ENCODE measurements around the gene TTLL5.
"Not testable (repeated sequence)": the region's sequence is repeated elsewhere in the genome, so short reads cannot be mapped to it uniquely, and the experiment has no call there.

The TTLL5 gene

GRCh38 chr14:75650253-75651058, 10.6 kb upstream of the TTLL5 start:
- no peak for DNase-seq

GRCh38 chr14:75653563-75653962, 7.5 kb upstream of the TTLL5 start:
- no peak for DNase-seq

GRCh38 chr14:75654127-75654732, 6.8 kb upstream of the TTLL5 start:
- DNase-seq, result peak; percentile 87

GRCh38 chr14:75655235-75655634, 5.8 kb upstream of the TTLL5 start:
- DNase-seq, result no peak

- no peak for DNase-seq
These were observed 3.7 kb upstream of the TTLL5 start for GRCh38 chr14:75657331-75657730.

- no peak for DNase-seq
These were observed 2.1 kb upstream of the TTLL5 start for GRCh38 chr14:75658957-75659356.

GRCh38 chr14:75660238-75660629, 812 bp upstream of the TTLL5 start:
- no peak for DNase-seq

- DNase-seq, result no peak
These were observed 411 bp downstream of the TTLL5 start for GRCh38 chr14:75661499-75661814.

GRCh38 chr14:75662966-75663365, 1.9 kb downstream of the TTLL5 start:
- no peak for DNase-seq

GRCh38 chr14:75667099-75667765, 6.2 kb downstream of the TTLL5 start:
- DNase-seq, result no peak

- no peak for DNase-seq
These were observed 11.7 kb downstream of the TTLL5 start for GRCh38 chr14:75672605-75673192.

GRCh38 chr14:75673345-75674035, 12.4 kb downstream of the TTLL5 start:
- DNase-seq, result no peak

GRCh38 chr14:75675265-75675960, 14.4 kb downstream of the TTLL5 start:
- no peak for DNase-seq

- no peak for DNase-seq
These were observed 24.9 kb downstream of the TTLL5 start for GRCh38 chr14:75685910-75686309.

GRCh38 chr14:75689012-75689411, 28.0 kb downstream of the TTLL5 start:
- no peak for DNase-seq

GRCh38 chr14:75690010-75690409, 29.0 kb downstream of the TTLL5 start:
- no peak for DNase-seq

- DNase-seq, result not testable (repeated sequence)
These were observed 34.0 kb downstream of the TTLL5 start for GRCh38 chr14:75695025-75695424.

GRCh38 chr14:75697386-75697785, 36.3 kb downstream of the TTLL5 start:
- DNase-seq, result no peak

- no peak for DNase-seq
These were observed 36.9 kb downstream of the TTLL5 start for GRCh38 chr14:75697918-75698317.

- DNase-seq, result no peak
These were observed 38.3 kb downstream of the TTLL5 start for GRCh38 chr14:75699331-75699730.

- DNase-seq, result no peak
These were observed 39.2 kb downstream of the TTLL5 start for GRCh38 chr14:75700295-75700694.

GRCh38 chr14:75702122-75702521, 41.1 kb downstream of the TTLL5 start:
- no peak for DNase-seq
